Fibroblast of mammary gland (primary cell): Measurements from ENCODE around the gene BPGM.
"Not testable (repeated sequence)": the region's sequence is repeated elsewhere in the genome, so short reads cannot be mapped to it uniquely, and the experiment has no call there.

Source experiments
- DNase-seq: peaks from one replicate; pipeline ENCODE4 v3.0.0-alpha.2; 2010; ENCODE audit warnings: low read depth
- H3K4me3 ChIP-seq: 2 replicates; pipeline ENCODE4 v1.5.1; 2011; ENCODE audit warnings: low read depth, mild to moderate bottlenecking, low read length, moderate library complexity; ENCODE audit not compliant: control insufficient read depth
- TF ChIP-seq, protein P1 (sequence below): conservative IDR thresholded peaks from 2 replicates; pipeline ENCODE4 v1.5.1; 2011; ENCODE audit warnings: low read depth, low read length, inconsistent platforms; ENCODE audit not compliant: control insufficient read depth, insufficient read depth

The BPGM gene

GRCh38 chr7:134660961-134661376, 14.3 kb downstream of the BPGM start:
- DNase-seq, result peak; percentile 65
- TF ChIP-seq, protein P1, sequence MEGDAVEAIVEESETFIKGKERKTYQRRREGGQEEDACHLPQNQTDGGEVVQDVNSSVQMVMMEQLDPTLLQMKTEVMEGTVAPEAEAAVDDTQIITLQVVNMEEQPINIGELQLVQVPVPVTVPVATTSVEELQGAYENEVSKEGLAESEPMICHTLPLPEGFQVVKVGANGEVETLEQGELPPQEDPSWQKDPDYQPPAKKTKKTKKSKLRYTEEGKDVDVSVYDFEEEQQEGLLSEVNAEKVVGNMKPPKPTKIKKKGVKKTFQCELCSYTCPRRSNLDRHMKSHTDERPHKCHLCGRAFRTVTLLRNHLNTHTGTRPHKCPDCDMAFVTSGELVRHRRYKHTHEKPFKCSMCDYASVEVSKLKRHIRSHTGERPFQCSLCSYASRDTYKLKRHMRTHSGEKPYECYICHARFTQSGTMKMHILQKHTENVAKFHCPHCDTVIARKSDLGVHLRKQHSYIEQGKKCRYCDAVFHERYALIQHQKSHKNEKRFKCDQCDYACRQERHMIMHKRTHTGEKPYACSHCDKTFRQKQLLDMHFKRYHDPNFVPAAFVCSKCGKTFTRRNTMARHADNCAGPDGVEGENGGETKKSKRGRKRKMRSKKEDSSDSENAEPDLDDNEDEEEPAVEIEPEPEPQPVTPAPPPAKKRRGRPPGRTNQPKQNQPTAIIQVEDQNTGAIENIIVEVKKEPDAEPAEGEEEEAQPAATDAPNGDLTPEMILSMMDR, result no peak

DNA sequence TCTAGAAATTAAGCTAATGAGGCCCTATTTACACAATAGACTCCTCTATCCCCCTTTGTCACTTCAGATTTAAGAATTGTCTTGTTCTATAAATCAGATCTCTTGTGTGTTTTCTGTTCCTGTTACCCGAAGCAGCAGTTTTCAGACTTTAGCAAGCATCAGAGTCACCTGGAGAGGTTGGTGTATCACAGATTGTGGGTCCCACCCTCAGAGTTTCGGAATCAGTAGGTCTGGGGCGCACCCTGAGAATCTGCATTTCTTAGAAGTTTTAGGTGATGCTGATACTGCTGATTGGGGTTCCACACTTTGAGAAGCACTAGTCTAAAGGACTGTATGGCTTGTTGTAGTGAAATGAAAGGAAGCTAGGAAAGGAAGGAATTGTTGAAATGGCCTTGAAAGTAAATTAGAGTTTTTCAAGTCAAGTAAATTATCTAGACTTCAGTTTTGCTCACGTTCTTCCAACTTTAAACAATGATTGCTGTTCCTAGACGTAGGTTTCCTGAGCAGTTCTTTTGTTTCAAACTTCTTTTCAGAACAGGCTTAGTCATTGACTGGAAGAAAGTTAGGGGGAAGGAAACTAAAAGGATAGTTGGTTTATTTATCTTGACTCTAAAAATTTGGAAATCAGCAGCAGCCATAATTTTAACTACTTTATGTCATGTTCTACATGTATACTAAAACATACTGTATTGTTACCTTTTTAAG, 15.7 kb downstream of the BPGM start:
- TF ChIP-seq, protein P1, result no peak
- H3K4me3 ChIP-seq, result no peak overlapping the region
- no peak for DNase-seq

More at GRCh38 chr7:134660961-134661376, 14.3 kb downstream of the BPGM start:
- no peak overlapping the region for H3K4me3 ChIP-seq

- H3K4me3 ChIP-seq, result no peak overlapping the region
- DNase-seq, result no peak
- TF ChIP-seq, protein P1, result no peak
Measured at GRCh38 chr7:134662871-134663205, 16.2 kb downstream of the BPGM start.

- not testable (repeated sequence) for H3K4me3 ChIP-seq, DNase-seq
Measured at GRCh38 chr7:134665045-134665444, 18.4 kb downstream of the BPGM start.

- H3K4me3 ChIP-seq, result no peak overlapping the region
- no peak for DNase-seq
- TF ChIP-seq, protein P1, result no peak
Measured at GRCh38 chr7:134667899-134668298, 21.2 kb downstream of the BPGM start.

DNA sequence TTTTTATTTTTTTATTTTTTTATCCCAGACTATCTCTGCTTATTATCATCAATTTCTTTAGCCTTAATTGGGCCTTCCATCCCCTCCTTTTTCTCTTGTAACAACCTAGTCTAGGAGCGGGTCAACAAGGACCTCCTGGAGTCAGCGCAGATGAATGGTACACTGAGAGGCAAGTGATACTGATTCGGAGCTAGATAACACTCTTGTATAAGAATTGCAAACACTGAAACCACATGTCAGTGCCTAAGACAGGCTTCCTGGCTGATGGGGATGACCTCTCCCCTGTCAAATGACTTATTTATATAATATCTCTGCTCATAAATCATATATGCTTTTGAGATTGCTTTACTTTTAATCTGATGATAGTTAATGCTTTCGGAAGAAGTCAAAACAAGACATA, 22.7 kb downstream of the BPGM start:
- DNase-seq, result no peak
- TF ChIP-seq, protein P1, result no peak
- no peak overlapping the region for H3K4me3 ChIP-seq

DNA sequence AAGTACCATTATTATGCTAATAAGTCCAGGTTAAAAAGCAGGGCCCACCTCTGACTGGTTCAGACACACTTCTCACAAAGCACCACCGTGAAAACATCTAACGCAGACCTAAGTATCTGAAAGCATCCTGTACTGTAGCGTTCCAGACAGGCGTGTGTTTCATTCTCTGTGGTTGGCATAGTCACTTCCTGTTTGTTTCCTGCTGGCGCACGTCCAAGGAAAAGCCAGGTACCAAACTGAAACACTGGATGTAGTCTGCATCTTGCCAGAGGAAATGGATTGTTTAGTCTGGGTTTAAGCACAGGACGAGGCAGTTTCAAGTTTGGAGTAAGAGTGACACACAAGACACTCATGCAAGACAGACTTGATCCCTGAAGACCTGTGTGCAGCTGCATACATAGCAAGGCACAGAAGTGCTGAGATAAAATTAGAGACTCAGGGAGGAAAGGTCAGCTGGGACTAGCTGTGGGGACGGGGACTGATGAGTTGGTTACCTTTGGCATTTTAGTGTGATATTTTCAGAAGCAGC, 23.3 kb downstream of the BPGM start:
- TF ChIP-seq, protein P1, result no peak
- no peak overlapping the region for H3K4me3 ChIP-seq

More for the DNA sequence above, 23.3 kb downstream of the BPGM start:
- peak; percentile 78 for DNase-seq
